Stimulated activated CD4-positive, alpha-beta T cell treated with anti-CD3 and anti-CD28 coated beads, Interleukin-4, amount 100 ng/mL, for 1 hour (primary cell): ENCODE data around the gene PLXNA2.

Experiments
- DNase-seq: peaks from one replicate; pipeline ENCODE4 v3.0.0-alpha.2; 2020

The PLXNA2 gene

DNA sequence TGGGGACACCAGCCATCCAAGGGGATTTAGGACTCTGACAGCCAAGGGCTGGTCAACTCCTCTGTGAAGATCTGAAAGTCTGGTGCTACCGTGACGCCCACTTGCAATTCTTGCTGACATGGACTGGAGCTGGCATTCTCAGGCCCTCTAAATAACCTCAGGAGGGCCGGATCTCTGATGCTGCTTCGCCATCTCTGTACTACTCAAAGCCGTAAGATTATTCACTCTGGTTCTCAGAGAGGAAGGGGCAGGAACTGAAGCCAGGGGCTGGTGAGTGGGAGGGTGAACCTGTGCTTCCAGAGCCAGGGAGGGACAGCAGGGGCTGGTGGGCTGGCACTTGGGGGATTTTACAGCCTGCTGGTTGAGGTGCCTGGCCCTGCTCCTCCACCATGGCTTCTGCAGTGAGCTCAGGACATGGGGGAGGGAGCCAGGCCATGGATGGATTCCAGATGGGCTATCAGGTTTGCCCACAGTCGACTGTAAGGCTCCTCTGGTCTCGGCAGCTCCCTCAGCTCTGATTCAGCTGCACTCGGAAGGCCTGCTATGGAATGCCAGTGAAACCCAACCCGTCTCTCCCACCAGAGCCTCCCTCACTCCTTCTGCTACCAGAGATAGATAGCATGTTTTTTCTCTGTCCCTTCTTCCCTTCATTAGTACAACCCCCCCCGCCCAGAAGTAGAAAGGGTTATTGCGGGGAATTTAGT is 84.5 kb downstream of the PLXNA2 start:
- no peak for DNase-seq

DNA sequence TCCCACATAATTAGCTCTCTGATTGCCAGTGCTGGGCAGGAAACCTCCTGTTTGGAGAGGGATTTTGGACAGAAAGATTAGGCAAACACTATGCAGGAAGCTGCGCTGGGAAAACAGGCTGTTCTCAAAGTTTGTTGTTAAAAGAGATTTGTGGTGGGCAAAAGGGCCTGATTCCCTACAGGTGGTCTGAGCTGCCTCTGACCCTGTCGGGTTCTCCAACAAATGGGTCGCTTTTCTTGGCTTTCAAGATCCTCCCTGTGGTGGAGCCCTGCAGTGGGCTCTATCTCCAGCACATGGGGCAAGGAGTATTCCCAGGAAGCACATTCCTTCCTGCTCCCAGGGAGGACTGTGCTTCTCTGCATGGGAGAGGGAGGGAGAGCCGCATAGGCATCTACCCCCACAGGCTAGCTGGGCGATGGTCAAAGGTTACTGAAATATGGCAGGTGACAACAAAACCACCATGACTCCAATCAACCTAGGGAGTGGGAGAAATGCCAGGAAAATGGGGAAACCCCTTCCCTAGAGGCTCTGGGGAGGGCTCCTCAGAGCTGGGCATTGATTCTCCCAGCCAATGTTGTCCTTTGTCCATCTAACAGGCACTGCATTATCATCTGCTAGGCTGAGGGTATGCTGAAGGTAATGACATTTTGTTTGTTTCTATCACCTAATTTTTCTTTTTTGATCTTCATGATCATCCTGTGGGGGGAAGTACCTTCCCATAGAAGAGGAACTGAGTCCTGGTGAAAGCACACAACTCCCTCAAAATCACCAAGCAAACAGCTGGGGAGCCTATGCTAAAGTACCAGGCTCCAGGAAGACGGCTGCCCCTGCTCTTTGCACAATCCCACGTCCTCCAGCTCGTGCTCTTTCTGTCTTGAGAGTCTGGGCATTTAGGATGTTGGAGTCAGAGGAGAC is 85.3 kb downstream of the PLXNA2 start:
- DNase-seq = no peak

DNA sequence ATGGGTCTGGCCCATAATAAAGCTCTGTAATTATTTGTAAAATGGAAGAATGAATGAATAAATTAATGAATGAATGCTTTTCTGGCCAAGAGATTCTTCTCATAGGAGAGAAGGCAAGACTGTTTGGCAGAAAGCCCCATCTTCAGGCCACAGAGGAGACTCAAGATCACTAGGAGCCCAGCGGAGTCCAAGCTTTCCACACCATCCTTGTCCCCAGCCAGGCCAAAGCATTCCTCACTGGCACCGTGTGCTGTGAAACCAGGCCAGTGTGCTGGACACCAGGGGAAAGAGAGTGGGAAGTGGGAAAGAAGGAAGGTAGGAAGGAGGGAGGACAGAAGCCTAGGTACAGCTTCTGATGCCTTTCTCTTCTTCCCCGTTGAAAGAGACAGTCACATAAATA is 86.4 kb downstream of the PLXNA2 start:
- DNase-seq = no peak

DNA sequence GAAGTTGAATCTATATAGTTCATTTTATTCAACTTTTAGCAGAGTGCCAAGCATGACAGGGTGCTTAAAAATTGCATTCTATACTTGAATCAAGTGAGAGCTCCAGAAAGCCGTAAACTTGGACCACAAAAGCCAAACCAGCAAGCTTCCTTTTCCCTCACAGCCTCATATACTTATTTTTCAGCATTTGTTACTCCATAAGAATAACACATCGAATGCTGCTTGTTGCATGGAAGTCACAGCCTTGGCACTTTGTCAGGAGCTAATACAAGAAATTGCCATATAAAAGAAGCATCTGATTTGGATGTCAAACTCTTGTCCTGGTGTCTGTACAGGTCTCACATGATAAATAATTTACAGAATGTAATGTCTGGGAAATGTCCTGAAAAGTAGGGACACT is 87.4 kb downstream of the PLXNA2 start:
- no peak for DNase-seq

DNA sequence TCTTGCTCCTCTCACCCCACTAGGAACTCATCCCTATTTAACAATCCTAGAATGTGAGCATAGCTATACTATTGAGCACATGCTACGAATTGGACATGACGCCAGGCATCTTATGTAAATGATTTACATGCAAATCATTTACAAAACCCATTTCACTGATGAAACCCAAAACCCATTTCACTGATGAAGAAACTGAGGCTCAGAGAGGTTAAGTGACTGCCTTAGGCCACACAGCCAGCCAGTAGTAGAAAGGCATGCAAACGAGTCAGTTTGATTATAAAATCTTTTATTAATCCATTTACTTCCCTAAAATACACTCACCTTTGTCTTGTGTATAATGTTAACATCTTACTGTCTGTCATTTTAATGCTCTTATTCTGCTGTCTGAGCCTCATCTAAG is 87.9 kb downstream of the PLXNA2 start:
- no peak for DNase-seq

DNA sequence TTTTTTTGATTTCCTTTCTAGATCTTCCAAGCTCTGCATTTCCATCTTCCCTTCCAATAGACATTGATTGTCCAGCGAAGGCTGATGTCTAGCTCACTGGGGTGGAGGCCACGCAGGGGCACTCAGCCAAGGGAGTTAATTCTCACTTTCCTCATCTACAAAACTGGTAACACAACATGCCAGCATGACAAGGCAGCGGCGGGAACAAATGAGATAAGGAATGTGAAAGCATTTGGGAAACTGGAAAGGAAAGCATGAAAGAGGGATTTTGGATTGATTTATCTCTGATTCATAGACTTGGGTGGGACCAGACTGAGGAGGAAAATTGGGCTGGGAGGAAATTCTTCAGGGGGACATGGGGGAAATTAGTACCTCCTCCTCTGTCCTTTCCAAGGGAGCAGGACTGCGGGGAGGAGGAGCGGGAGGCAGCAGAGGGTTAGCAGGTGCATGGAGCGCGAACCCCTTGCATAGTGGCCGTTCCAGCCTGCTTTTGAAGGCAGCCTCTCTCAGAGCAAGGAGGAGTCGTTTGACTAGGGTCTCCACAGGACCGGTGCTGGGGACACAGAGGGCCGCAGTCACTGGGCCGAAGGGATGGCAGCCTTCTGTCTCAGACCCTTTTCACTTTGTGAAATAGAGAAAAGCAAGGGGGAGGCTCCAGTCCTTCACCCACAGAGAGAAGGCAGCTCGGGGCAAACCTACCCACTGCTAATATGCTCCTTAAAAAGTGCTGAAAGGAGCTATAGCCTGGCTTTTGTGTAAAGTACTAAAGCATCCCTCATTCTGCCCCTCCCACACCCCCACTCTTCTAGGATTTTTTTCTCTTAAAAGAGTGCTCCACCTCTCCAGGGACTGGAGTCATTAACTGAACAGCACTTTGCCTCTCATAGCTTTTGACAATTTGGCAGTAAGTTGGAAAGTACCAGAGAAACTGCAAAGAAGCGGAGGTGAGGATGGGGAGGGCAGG is 89.2 kb downstream of the PLXNA2 start:
- DNase-seq = no peak

DNA sequence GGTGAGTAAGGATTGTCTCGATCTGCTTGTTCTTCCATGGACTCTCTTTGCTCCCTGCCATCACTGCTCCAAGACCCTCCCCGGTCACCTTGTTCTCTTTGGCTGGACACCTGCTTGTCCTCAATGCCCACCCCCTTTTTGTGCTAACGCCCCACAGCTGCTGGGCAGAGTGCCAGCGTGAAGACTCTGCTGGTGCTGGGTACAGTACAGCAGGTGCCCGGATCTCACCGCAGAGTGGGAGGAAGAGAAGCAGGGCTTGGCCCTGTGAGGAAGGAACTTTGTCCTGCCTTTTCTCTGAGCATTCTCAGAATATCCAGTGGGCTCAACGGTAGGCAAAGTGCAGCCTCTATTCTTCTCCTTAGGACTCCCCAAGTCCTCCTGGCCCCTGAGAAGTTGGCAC is 90.1 kb downstream of the PLXNA2 start:
- no peak for DNase-seq

DNA sequence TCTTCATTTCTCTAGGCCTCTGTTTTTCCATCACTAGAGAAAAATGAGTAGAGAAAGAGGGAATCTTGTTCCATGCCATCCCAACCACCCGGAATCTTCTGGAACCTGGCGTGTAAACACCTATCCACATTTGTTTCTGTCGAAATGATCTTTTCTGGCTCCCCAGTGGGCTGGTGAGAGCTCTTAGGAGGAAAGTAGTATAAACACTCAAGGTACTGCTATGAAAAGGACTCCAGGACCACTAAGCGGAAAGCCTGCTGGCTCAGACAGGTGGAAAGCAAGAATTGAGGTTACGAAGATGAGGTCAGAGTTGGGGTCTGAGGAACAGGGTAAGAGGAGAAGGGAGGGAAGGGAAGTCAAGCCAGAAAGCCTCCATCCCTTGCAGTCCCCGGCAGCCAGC is 90.8 kb downstream of the PLXNA2 start:
- no peak for DNase-seq

DNA sequence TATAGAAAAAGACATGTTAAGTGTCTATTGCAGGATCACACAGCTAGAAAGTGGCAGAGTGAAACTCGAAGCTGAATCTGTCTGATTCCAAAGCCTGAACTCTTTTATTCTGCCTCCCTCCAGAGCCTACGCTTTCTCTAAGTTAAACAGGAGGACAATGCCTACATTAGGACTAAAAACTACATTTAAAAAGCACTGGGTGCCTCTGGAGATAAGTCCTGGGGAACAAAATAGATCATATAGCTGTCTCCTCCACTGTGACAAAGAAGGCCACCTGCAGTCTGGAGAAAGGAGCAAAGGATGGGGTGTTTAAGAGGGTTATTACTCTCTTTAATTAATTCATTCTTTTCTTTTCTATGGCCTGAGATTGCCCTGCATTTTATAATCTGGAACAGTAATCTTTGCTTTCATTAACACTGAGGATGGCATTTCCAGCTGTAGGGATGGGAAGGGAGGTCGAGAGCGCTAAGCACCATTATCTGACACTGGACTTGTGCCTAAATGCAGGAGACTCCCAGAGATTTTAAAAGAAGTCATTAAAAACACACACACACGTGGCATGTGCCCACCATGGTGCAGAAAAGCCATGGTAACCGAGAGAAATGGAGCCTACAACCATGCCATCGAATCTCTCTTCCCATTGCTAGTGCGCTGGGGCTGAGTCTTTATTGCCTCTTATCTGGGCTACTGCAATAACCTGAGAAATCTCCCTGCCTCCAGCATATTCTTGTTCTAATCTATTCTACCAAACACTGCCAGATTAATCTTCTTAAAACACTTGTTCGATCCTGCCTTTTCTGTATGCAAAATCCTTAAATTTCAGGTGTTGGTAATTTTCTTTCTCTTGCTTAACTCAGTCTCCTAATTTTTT is 92.2 kb downstream of the PLXNA2 start:
- no peak for DNase-seq

DNA sequence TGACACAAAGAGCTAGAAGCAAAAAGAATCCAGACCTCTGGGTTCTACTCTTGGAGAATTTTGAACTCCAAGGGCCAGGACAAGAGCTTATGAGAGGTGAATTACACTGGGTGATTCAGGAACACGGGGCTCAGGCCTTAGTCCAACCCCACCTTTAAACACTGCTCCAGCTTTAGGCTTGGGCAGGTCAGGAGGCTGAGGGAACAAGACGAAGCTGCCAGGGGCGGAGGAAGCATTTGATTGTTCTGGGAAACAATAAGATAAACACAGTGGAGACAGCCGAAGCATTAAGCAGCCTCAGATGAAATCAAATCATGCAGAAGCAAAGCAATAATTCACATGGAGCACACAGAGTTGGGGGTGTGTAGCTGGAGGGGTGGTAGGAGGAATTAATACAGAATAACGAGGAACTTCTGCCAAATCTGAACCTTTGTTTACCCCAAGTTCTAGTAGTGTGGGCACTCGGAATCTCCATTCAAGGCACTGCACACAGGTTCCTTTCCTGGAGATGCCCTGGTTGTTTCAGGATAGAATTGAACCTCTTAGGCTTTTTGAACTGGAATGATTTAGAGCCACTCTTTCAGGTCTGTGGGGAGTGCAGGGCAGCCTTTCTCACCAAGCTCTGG is 93.2 kb downstream of the PLXNA2 start:
- DNase-seq = no peak

DNA sequence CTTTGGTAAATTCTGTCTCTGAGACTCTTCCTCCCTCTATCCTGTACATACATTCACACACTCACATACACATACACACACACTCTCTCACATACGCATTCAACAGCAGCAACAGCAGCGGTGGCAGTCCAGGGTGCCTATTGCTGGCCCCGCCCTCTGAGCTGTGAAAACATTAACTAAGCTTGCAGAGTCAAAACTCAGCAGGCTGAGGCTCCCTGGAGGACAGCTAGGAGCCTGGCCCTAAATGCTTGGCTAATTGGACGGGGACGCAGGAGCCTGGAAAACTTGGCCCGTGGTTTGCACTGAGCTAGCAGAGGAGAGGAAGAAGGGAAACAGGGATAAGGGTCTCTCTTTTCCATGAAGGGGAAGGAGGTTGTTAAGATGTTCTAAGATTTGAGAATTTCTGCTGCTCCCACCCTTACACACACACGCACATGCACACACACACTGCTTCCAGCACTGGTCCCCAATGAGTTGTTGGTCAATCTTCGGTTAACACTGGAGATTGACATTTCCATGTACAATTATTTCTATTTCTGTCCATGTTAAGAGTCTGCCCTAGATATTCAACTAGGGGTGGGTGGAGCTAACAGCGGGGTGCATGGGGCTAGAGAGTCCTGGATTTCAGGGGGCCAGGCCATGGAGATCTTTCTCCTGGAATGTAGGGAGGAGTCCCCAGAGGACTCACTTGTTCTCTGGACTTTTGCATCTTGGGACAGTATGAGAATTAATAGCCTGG is 94.2 kb downstream of the PLXNA2 start:
- DNase-seq = no peak

DNA sequence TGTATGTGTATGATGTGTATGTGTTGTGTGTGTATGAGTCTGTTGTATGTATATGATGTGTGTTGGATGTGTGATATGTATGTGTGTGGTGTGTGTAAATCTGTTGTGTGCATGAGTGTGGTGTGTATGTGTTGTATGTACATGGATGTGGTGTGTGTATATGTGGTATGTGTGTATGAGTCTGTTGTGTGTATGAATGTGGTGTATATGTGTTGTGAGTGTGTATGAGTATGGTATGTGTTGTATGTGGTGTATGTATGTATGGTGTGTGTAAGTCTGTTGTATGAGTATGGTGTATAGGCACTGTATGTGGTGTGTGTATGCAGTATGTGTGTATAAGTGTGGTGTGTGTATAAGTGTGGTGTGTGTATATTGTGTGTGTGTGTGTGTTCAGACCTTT is 95.0 kb downstream of the PLXNA2 start:
- no peak for DNase-seq

DNA sequence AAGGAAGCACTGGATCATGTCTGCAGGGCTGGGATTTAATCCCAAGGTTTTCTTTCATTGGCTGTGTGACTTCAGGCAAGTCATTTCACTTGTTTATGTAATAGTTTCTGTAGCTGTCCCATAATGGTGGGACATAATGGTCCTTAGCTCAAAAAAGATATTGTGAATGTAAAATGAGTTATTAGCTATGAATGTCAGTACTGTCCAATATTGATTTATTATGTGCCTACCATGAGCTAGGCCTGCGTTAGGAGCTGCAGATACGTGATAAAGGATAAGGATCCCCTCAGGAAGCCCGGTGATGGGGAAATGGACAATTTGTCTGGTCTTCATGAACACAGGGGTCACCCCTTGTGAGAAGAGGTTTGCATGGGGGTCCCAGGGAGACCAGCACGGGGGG is 95.8 kb downstream of the PLXNA2 start:
- no peak for DNase-seq

DNA sequence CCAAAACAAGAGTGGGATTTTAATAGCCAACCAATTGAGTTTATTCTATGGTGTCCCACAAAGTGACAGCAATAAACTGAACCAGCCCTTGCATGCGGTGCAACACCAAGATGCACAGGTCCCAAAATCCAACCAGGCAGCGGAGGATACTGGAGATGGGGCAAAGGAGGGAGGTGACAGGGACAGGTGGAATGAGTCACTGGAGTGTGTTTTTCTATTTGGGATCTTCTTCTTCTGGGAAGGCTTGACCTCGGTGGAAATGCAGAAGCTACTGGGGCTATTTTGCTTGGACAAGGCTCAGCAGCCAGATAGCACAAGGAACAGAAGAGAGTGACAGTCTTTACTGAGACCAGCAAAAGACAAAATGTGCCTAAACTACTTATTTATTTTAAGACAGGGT is 97.5 kb downstream of the PLXNA2 start:
- no peak for DNase-seq

DNA sequence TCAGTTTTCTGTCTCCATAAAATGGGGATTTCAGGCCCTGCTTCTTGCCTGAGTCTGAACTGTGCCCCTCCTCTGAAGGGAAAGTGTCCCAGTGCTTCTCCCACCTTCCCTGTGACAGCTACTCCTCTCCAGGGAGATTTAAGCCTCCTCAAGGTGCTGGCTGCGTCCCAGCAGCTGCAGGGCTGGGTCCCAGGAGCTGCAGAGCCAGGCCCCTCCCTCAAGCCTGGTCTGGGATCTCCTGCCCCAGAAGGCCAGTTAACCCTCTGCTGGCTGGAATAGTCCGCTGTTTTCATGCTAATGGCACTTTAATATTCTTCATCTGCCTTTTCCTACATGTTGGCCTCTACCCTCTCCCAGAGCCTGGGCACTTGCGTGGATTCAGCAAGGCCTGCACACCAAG is 99.0 kb downstream of the PLXNA2 start:
- no peak for DNase-seq

DNA sequence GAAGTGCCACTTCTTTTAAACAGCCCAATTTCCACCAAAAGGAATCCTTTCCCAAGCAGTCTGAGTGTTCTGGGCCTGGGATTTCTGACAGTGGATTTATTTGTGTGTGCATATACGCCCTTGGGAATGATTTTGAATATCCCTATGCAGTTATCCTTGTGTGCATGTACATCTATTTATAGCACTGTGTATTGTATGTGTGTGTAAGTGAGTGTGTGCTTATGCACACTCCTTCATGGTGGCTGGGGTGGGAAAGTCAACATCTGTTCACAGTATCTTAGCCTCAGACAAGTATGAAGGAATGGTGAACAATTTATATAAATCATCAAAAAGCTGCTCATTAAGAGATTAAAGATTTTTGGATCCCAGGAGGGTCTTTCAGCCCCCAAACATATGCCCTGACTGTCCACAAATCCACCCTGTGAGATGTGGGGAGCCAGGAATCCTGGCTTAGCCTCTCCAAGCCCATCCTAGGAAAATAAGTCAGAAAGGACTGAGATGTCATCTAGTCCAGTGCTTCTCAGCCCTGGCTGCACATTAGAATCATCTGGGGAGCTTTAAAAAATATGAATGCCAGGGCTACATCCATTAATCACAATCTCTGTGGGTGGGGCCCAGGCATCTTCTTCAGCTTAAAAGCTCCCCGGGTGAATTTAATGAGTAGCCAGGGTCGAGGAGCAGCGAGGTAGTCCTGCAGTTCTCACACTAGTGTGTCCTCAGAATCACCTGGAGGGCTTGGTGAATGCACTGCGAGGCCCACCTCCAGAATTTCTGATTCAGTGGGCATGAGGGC is 101.4 kb downstream of the PLXNA2 start:
- DNase-seq = no peak

DNA sequence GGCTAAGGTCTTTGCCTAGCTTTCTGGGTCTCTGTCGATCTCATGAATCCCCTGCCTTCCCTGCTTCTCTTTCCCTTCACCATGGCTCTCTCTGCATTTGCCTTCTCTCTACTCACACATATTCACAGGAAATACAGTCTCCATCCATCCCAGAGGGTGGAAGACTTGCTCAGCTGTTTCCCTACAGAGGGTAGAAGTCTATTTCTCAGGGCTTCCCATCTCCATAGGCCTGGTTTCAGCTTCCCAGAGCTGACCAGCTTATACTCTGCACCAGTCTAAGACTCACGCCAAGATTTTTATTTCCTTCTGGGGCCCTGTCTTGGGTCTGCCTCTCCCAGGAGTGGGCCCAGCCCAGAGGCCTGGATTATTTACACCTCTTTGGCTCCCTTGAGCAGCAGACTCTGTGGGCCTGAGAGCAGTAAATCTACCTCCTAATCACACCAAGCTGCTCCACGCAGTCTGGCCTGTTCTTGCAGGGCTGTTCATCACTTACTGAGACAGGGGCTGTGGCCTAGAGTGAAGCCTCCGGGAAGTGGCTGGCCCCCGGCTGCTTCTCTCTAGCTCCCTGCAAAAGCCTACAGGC is 102.5 kb downstream of the PLXNA2 start:
- no peak for DNase-seq

DNA sequence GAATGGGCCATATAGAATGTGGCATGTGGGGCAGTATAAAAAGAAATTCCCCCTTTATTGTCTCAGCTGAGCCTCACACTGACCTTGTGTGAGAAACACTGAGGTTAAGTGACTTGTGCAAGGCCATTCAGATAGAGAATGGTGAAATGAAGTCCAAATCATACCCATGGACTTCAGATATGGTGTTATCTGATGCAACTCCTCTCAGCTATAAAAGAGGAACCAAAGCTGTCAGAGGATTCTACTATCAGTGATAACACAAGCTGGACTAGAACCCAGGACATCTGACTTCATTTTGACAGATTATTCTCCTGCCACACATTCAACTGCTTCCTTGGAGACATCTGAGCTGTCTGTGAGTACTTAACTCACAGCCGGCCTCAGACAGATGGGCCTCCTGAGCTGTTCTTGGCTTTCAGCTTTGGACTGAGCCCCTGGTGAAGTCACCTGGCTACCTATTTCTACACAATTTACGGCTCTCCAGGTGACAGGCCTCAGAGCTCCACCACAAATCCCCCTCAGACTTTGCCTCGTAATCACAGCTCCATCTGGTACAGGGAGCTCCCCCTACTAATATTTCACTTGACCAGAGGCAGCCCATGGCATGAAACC is 104.6 kb downstream of the PLXNA2 start:
- no peak for DNase-seq

DNA sequence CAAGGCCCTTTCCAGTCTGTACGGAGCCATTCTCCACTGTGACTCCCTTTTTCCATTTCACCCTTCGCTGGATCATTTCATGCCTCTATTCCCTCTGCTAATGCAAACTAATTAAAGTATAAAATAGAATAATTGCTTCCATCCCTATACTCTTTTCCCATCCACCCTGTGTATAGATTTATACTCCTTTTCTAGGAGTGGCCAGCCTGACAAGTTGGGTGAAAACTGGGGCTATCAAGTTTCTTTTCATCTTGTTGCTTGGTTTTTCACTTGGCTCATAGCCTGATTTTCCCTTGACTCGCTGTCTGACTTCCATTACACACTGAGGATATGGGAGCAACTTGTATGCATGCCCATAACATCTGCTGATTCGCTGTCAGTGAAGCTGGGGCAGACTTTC is 107.0 kb downstream of the PLXNA2 start:
- DNase-seq = no peak
